OCI-LY7 (cell line): Measurements from ENCODE around the gene BCL2L12. TPM values are rescaled to one million over a fixed set of nuclear protein-coding genes. Genes with fewer than 3 reads are reported as not detected.

ENCODE experiments used
- BruUV-seq: library from RNA; stranded (reverse); fragments of 400-500 nt; replicated peaks from 2 replicates; lab custom pipeline; 2021; lab: Mats Ljungman, UMichigan
- CTCF ChIA-PET: fragments of 300-600 bp; sonication (Branson Sonifier 250); formaldehyde crosslinking; loops from one replicate; lab custom pipeline; 2022; ENCODE audit warnings: antibody characterized with exemption; ENCODE audit not compliant: unreplicated experiment; lab: Charles Lee
- POLR2A ChIA-PET: fragments of 300-600 bp; sonication (Branson Sonifier 250); formaldehyde crosslinking; loops from one replicate; lab custom pipeline; 2022; ENCODE audit warnings: antibody characterized with exemption; lab: Charles Lee
- DNase-seq: peaks from one replicate; pipeline ENCODE4 v3.0.0-alpha.2; 2015; ENCODE audit warnings: low spot score
- H2AFZ ChIP-seq: fragments of 200-600 bp; sonication (generic), shearing (Covaris generic); 2 replicates; pipeline ENCODE4 v1.6.1; 2014; ENCODE audit warnings: mild to moderate bottlenecking, antibody characterized with exemption, low read length, moderate library complexity
- H3K27ac ChIP-seq: fragments of 200-600 bp; sonication (generic); 2 replicates; pipeline ENCODE4 v1.5.1; 2014; ENCODE audit warnings: mixed run types, low read depth, mild to moderate bottlenecking, moderate library complexity, low read length, inconsistent platforms; ENCODE audit not compliant: poor library complexity, severe bottlenecking
- H3K36me3 ChIP-seq: fragments of 200-600 bp; sonication (generic); 2 replicates; pipeline ENCODE4 v1.6.1; 2014; ENCODE audit warnings: mild to moderate bottlenecking, antibody characterized with exemption, low read length, moderate library complexity, mixed read lengths; ENCODE audit not compliant: insufficient read depth
- H3K4me1 ChIP-seq: fragments of 200-600 bp; sonication (generic); 2 replicates; pipeline ENCODE4 v1.5.1; 2014; ENCODE audit warnings: mild to moderate bottlenecking, low read length; ENCODE audit not compliant: insufficient read depth, poor library complexity, severe bottlenecking
- H3K4me2 ChIP-seq: fragments of 200-600 bp; sonication (generic); 2 replicates; pipeline ENCODE4 v1.6.1; 2014; ENCODE audit warnings: mild to moderate bottlenecking, low read length
- H3K4me3 ChIP-seq: fragments of 200-600 bp; sonication (generic); 2 replicates; pipeline ENCODE4 v1.5.1; 2014; ENCODE audit warnings: mild to moderate bottlenecking, low read depth, low read length; ENCODE audit not compliant: poor library complexity, severe bottlenecking
- H3K79me2 ChIP-seq: fragments of 200-600 bp; sonication (generic); 2 replicates; pipeline ENCODE4 v1.6.1; 2016; ENCODE audit warnings: low read depth, mild to moderate bottlenecking, low read length, moderate library complexity, mixed read lengths; ENCODE audit not compliant: insufficient read depth
- H3K9me2 ChIP-seq: fragments of 200-600 bp; sonication (generic); 2 replicates; pipeline ENCODE4 v1.6.1; 2016; ENCODE audit warnings: mild to moderate bottlenecking, low read length, mixed read lengths; ENCODE audit not compliant: insufficient read depth
- H3K9me3 ChIP-seq: fragments of 200-600 bp; sonication (generic); 2 replicates; pipeline ENCODE4 v1.6.1; 2014; ENCODE audit warnings: mild to moderate bottlenecking, mixed run types, low read length, mixed read lengths
- H4K20me1 ChIP-seq: fragments of 200-600 bp; sonication (generic); 2 replicates; pipeline ENCODE4 v1.6.1; 2014; ENCODE audit warnings: mild to moderate bottlenecking, antibody characterized with exemption, low read length, moderate library complexity, mixed read lengths; ENCODE audit not compliant: insufficient read depth
- CTCF ChIP-seq: fragments of 200-600 bp; sonication (generic); conservative IDR thresholded peaks from 2 replicates; pipeline ENCODE4 v1.5.1; 2014; ENCODE audit warnings: mild to moderate bottlenecking, antibody characterized with exemption, low read length, moderate library complexity, mixed read lengths
- EZH2phosphoT487 ChIP-seq: fragments of 200-600 bp; sonication (generic); IDR thresholded peaks from 2 replicates; pipeline ENCODE4 v1.6.1; 2018; ENCODE audit warnings: low read depth, borderline replicate concordance, mild to moderate bottlenecking, mixed run types, antibody characterized with exemption, low read length, moderate library complexity, mixed read lengths
- intact Hi-C: fragments of 100-400 bp; cut with micrococcal nuclease; formaldehyde crosslinking; loops from one replicate; pipeline ENCODE4 v1.10.0; 2022; ENCODE audit not compliant: unreplicated experiment
- total RNA-seq, 2 experiments: library from RNA; depleted of rRNA in 1 of 2; stranded (reverse); fragments of >200 nt in 1 of 2; shearing (Covaris generic) in 1 of 2; gene quantifications; 2 replicates each; pipeline ENCODE4 v1.2.3, GENCODE V29; 2014 to 2022

Gene BCL2L12
- total RNA-seq, 2 experiments from 2014 or later, result 38.9 to 65.4 TPM

GRCh38 chr19:49704888-49705642 lies 39.3 kb downstream of the BCL2L12 start:
- Histone ChIP-seq H2AFZ (no peak overlapping the region), H4K20me1 (no peaks in the 10 kb centered on the region), H3K79me2 (no peaks in the 10 kb centered on the region), H3K36me3 (no peaks in the 10 kb centered on the region), H3K4me3 (no peak overlapping the region), H3K4me1 (no peaks in the 10 kb centered on the region), H3K27ac (no peak overlapping the region), H3K9me3 (no peaks in the 10 kb centered on the region), H3K9me2 (no peaks in the 10 kb centered on the region), H3K4me2 (no peak overlapping the region)
- ChIA-PET CTCF (no interaction called here), POLR2A (no interaction called here)
- DNase-seq, result no peak
- intact Hi-C loops, result no loop called here
- BruUV-seq, result no TSS peak
- TF ChIP-seq EZH2phosphoT487, result no peak
- no peak for TF ChIP-seq CTCF

GRCh38 chr19:49705919-49706318 lies 40.2 kb downstream of the BCL2L12 start:
- no peak for DNase-seq
- Histone ChIP-seq H3K4me3 (no peak overlapping the region), H3K9me3 (no peaks in the 10 kb centered on the region), H3K4me1 (no peaks in the 10 kb centered on the region), H3K27ac (no peak overlapping the region), H3K36me3 (no peaks in the 10 kb centered on the region), H3K79me2 (no peaks in the 10 kb centered on the region), H3K4me2 (no peak overlapping the region), H3K9me2 (no peaks in the 10 kb centered on the region), H2AFZ (no peak overlapping the region), H4K20me1 (no peaks in the 10 kb centered on the region)
- intact Hi-C loops, result no loop called here
- no TSS peak for BruUV-seq
- ChIA-PET POLR2A (no interaction called here), CTCF (no interaction called here)
- TF ChIP-seq CTCF (no peak), EZH2phosphoT487 (no peak)

- no TSS peak for BruUV-seq
- no peak for TF ChIP-seq EZH2phosphoT487
- TF ChIP-seq CTCF, result no peak
- no peaks in the 10 kb centered on the region for H3K4me1 ChIP-seq
- H3K9me3 ChIP-seq, result no peaks in the 10 kb centered on the region
- DNase-seq, result no peak
- no peaks in the 10 kb centered on the region for H4K20me1 ChIP-seq
- POLR2A ChIA-PET, result no interaction called here
- intact Hi-C loops, result no loop called here
- CTCF ChIA-PET, result no interaction called here
- no peak overlapping the region for H3K4me2 ChIP-seq
- H3K4me3 ChIP-seq, result no peak overlapping the region
- no peaks in the 10 kb centered on the region for H3K9me2 ChIP-seq
- H2AFZ ChIP-seq, result no peak overlapping the region
- no peaks in the 10 kb centered on the region for H3K36me3 ChIP-seq
- H3K27ac ChIP-seq, result no peak overlapping the region
- no peaks in the 10 kb centered on the region for H3K79me2 ChIP-seq
These were observed 44.7 kb downstream of the BCL2L12 start for GRCh38 chr19:49710372-49710951.
